Ovary (tissue), 9 donors: ENCODE measurements around the gene RGS7. TPM values are rescaled to one million over a fixed set of nuclear protein-coding genes. Genes with fewer than 3 reads are reported as not detected.
"Not testable (repeated sequence)": the region's sequence is repeated elsewhere in the genome, so short reads cannot be mapped to it uniquely, and the experiment has no call there.

Source experiments
- DNase-seq, 5 donors: peaks; one replicate each; pipeline ENCODE4 v3.0.0-alpha.2; 2019 to 2020
- H3K27ac ChIP-seq, 2 donors: fragments of 200-600 bp; one replicate each; pipeline versions ENCODE4 v1.5.1 to v1.8.0; 2019 to 2022
- H3K27me3 ChIP-seq: fragments of 200-600 bp; one replicate; pipeline ENCODE4 v1.8.0; 2022
- H3K36me3 ChIP-seq: fragments of 200-600 bp; sonication (generic); one replicate; pipeline ENCODE4 v1.5.1; 2019
- H3K4me1 ChIP-seq: one replicate; pipeline ENCODE4 v1.8.1; 2013; ENCODE audit warnings: mild to moderate bottlenecking, moderate library complexity; ENCODE audit not compliant: insufficient read depth
- H3K4me3 ChIP-seq: fragments of 200-600 bp; sonication (generic); one replicate; pipeline ENCODE4 v1.5.1; 2017
- H3K9me3 ChIP-seq, 2 donors: fragments of 200-600 bp in 1 of 2; sonication (generic) in 1 of 2; one replicate each; pipeline versions ENCODE4 v1.5.1 to v1.8.1; 2013 to 2019; ENCODE audit warnings: mild to moderate bottlenecking in 1 of 2, moderate library complexity in 1 of 2
- EP300 ChIP-seq: sonication (generic); formaldehyde crosslinking; IDR thresholded peaks from one replicate; pipeline ENCODE4 v1.6.1; 2017; ENCODE audit warnings: antibody characterized with exemption
- POLR2A ChIP-seq: fragments of 450-650 bp; IDR thresholded peaks from one replicate; pipeline ENCODE4 v1.6.1; 2017; ENCODE audit warnings: antibody characterized with exemption, mild to moderate bottlenecking, moderate library complexity
- WGBS, 3 donors: extraction: QIAGEN DNeasy Blood & Tissue Kit in 1 of 3; methylation state at CpG; one replicate each; pipeline versions ENCODE4 v1.1.5 to v1.1.7; 2013 to 2017; 5-methylcytosine and 5-hydroxymethylcytosine counted together
- intact Hi-C, 4 donors: fragments of 100-400 bp; cut with DNase I; formaldehyde crosslinking; loops; one replicate each; pipeline versions ENCODE4 v1.11.0 to v1.15.1; 2022 to 2023
- polyA plus RNA-seq, 2 donors: library from polyadenylated mRNA; stranded (reverse); fragments of 200-250 nt in 1 of 2; fragments of 350-450 nt in 1 of 2; fragmentation: Illumina TruSeq in 1 of 2; extraction: RNeasy Lipid Tissue Mini Kit (QIAGEN cat#74804) in 1 of 2; gene quantifications; one replicate each; pipeline ENCODE4 v1.2.3, GENCODE V29; 2013 to 2014
- total RNA-seq, 7 donors: library from RNA; depleted of rRNA in 2 of 7; stranded (reverse); fragments of >200 nt in 2 of 7; fragmentation: NEBNext Ultra II Directional in 3 of 7; extraction: Animal tissue kit (Norgen Biotek cat#: 25700) in 3 of 7; gene quantifications; one replicate each; pipeline versions ENCODE4 v1.1.0 to v1.2.4, GENCODE V29; 2016 to 2023
- TF ChIP-seq, protein P1 (sequence below), 3 donors: fragments of 450-650 bp in 2 of 3; fragments of 200-600 bp in 1 of 3; IDR thresholded peaks; one replicate each; pipeline versions ENCODE4 v1.5.1 to v1.8.0; 2016 to 2022; ENCODE audit warnings: antibody characterized with exemption in 3 of 3, mild to moderate bottlenecking in 1 of 3
- donor health status: DM: no; HTN: no; CAD: no; lungs with moderate emphysema.
- donor health status: DM: no; HTN: no; CAD: no.
- donor health status: Bipolar disorder and iron deficiency.
- donor health status: DM: yes; HTN: yes; CAD: no.
- donor health status: DM: no; HTN: no; CAD: no.
- donor health status: DM: yes; HTN: yes; CAD: no.

The RGS7 gene
- total and polyA plus RNA-seq, 9 donors: 0.10 to 1.00 (median 0.37) TPM; not detected in 1

DNA sequence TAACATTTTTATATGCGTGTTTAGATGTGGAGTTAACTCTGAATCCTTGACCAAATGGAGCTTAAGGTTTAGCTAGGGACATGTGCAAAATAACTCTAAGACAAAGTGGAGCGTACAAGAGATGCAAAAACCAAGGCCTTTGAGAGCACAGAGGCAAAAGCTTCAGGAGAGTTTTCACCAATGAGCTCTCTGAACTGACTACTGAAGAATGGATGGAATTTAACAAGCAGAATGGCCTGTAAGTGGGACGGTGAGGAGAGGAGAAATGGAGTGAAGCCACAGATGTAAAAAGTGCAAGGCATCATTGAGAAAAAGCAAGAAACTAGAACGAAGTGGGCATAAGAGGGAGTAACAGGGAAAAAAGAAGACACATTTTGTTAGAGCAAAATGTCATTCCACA, 260.0 kb downstream of the RGS7 start:
- no peaks in the 10 kb centered on the region for H3K9me3 ChIP-seq
- H3K27ac ChIP-seq: no peak overlapping the region
- DNase-seq: no peak
- H3K4me3 ChIP-seq: no peak overlapping the region
- no peaks in the 10 kb centered on the region for H3K4me1 ChIP-seq
- H3K27me3 ChIP-seq: no peaks in the 10 kb centered on the region
- 61 to 71% (median 65%) methylated on average over 4 of the region's 4 CpGs for whole genome bisulfite sequencing, 3 donors
- intact Hi-C loops: no loop called here
- no peaks in the 10 kb centered on the region for H3K36me3 ChIP-seq
- no peak for TF ChIP-seq POLR2A
- TF ChIP-seq, protein P1, sequence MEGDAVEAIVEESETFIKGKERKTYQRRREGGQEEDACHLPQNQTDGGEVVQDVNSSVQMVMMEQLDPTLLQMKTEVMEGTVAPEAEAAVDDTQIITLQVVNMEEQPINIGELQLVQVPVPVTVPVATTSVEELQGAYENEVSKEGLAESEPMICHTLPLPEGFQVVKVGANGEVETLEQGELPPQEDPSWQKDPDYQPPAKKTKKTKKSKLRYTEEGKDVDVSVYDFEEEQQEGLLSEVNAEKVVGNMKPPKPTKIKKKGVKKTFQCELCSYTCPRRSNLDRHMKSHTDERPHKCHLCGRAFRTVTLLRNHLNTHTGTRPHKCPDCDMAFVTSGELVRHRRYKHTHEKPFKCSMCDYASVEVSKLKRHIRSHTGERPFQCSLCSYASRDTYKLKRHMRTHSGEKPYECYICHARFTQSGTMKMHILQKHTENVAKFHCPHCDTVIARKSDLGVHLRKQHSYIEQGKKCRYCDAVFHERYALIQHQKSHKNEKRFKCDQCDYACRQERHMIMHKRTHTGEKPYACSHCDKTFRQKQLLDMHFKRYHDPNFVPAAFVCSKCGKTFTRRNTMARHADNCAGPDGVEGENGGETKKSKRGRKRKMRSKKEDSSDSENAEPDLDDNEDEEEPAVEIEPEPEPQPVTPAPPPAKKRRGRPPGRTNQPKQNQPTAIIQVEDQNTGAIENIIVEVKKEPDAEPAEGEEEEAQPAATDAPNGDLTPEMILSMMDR (IDR thresholded peaks at IDR 0.05): no peak
- no peak for TF ChIP-seq EP300

DNA sequence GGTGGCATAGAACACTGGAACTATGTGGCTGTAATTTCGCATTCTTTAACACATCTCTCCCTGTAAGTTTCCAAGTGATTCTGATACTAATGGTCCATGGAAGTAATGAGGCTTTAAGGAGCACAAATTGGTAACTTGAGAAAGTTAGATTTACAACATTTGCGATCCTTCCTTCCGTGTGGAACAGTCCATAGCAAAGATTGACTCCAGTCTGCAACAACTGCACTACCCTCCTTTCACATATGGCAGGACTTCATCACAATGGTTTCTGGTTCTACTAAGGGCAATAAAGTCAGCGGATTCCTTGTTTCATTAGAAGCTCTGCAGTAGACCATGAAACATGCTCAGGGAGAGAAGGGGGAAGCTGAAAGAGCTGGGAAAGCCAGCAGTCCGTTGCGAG, 261.2 kb downstream of the RGS7 start:
- Histone ChIP-seq H3K36me3 (no peaks in the 10 kb centered on the region), H3K27me3 (no peaks in the 10 kb centered on the region), H3K4me1 (no peaks in the 10 kb centered on the region), H3K27ac (no peak overlapping the region), H3K9me3 (no peaks in the 10 kb centered on the region), H3K4me3 (no peak overlapping the region)
- intact Hi-C loops: no loop called here
- 91 to 94% (median 92%) methylated on average over 6 of the region's 6 CpGs for WGBS, 3 donors
- TF ChIP-seq POLR2A (no peak), EP300 (no peak)
- TF ChIP-seq, protein P1 (IDR thresholded peaks at IDR 0.05): no peak
- no peak for DNase-seq

DNA sequence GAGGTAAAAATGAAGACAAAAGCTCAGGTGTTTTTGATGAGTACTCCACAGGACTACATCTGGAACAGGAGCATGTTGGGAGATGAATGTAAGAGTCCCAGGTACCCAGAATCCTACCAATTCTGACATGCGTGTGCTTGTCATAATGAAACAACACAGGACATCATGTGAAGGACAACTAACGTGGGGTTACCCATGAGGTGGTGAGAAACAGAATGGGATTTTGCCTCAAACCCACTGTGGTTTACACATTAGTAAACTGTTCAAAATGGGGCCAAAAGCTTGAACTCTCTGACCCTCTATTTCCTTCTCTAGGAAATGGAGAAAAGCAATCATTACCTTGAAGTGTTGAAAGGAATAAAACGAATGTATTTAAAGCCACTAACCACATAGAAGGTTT, 266.2 kb downstream of the RGS7 start:
- no peak overlapping the region for H3K27ac ChIP-seq
- no peak for DNase-seq
- no peaks in the 10 kb centered on the region for H3K36me3 ChIP-seq
- no peaks in the 10 kb centered on the region for H3K4me1 ChIP-seq
- no peaks in the 10 kb centered on the region for H3K9me3 ChIP-seq
- no peaks in the 10 kb centered on the region for H3K27me3 ChIP-seq
- WGBS, 3 donors: 80 to 91% (median 90%) methylated on average over 3 of the region's 3 CpGs
- intact Hi-C loops: no loop called here
- TF ChIP-seq, protein P1 (IDR thresholded peaks at IDR 0.05): no peak
- TF ChIP-seq EP300 (no peak), POLR2A (no peak)
- no peak overlapping the region for H3K4me3 ChIP-seq

DNA sequence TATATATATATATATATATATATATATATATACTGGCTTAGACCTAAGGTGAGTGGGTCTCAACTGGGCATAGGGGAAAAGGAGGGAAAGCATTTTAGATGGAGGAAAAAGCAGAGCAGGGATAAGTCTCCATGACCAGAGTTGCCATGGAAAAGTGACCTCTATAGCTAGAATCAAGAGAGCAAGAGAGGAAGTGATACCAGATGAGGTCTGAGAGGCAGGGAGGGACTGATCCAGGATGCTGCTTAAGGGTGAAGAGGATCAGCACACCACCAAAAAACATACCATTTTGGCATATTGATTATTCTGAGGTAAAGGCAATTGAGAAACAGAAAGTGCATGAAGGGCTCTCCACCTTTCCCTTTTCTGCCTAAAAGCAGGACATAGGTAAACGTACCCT, 267.9 kb downstream of the RGS7 start:
- H3K27ac ChIP-seq, H3K4me3 ChIP-seq, H3K36me3 ChIP-seq, H3K4me1 ChIP-seq, H3K9me3 ChIP-seq, intact Hi-C loops, DNase-seq, H3K27me3 ChIP-seq: not testable (repeated sequence)
- 66 to 92% (median 78%) methylated on average over 1 of the region's 1 CpG for WGBS, 3 donors

DNA sequence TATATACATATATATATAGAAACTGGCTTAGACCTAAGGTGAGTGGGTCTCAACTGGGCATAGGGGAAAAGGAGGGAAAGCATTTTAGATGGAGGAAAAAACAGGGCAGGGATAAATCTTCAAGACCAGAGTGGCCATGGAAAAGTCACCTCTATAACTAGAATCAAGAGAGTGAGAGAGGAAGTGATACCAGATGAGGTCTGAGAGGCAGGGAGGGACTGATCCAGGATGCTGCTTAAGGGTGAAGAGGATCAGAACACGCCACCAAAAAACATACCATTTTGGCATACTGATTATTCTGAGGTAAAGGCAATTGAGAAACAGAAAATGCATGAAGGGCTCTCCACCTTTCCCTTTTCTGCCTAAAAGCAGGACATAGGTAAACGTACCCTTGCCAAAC, 268.9 kb downstream of the RGS7 start:
- H3K27ac ChIP-seq, H3K36me3 ChIP-seq, DNase-seq, intact Hi-C loops, H3K27me3 ChIP-seq, H3K4me1 ChIP-seq, H3K4me3 ChIP-seq, H3K9me3 ChIP-seq: not testable (repeated sequence)
- WGBS, 3 donors: 87 to 91% (median 89%) methylated on average over 2 of the region's 2 CpGs

DNA sequence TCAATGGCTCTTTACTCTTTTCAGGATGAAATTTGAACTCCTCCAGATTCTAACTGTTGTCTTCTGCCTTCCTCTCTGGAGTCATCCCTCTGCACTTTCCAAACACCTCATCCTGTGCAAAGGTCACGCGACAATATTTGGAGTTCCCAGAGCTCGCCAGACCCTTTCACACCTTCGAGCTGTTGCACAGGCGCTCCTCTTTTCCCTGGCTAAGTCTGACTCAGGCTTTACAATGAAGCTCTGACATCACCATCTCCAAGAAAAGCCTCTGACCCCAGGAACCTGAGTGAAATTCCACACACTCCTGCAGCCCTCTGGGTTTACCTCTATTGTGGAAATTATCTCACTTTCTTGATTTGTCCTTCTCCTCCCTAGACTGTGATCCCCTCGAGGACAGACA, 270.3 kb downstream of the RGS7 start:
- 77 to 87% (median 85%) methylated on average over 6 of the region's 6 CpGs for whole genome bisulfite sequencing, 3 donors
- Histone ChIP-seq H3K27me3 (no peaks in the 10 kb centered on the region), H3K27ac (no peak overlapping the region), H3K4me1 (no peaks in the 10 kb centered on the region), H3K9me3 (no peaks in the 10 kb centered on the region), H3K36me3 (no peaks in the 10 kb centered on the region), H3K4me3 (no peak overlapping the region)
- no peak for DNase-seq
- intact Hi-C loops: no loop called here
- TF ChIP-seq EP300 (no peak), POLR2A (no peak)
- TF ChIP-seq, protein P1 (IDR thresholded peaks at IDR 0.05): no peak
